GM10248 (cell line): ENCODE measurements around the gene CREB3L4.
A peak's percentile ranks its signal among the peaks of the same experiment; 100 is the strongest.

Experiments used
- CTCF ChIA-PET: fragments of 300-600 bp; sonication (Branson Sonifier 250); formaldehyde crosslinking; extraction: SDS; loops from one replicate; lab custom pipeline; 2021; ENCODE audit warnings: antibody characterized with exemption; lab: Yijun Ruan, JAX
- POLR2A ChIA-PET: fragments of 350-650 bp; sonication (Branson Sonifier 250); formaldehyde crosslinking; extraction: SDS; loops from one replicate; lab custom pipeline; 2020; ENCODE audit warnings: antibody characterized with exemption; lab: Yijun Ruan, JAX
- DNase-seq: peaks from one replicate; pipeline ENCODE4 v3.0.0; 2012; ENCODE audit errors: extremely low spot score
- CTCF ChIP-seq: IDR thresholded peaks from 2 replicates; pipeline ENCODE4 v1.5.1; 2012; ENCODE audit warnings: mild to moderate bottlenecking, low read depth; ENCODE audit errors: extremely low read depth, missing control alignments, control extremely low read depth

Gene CREB3L4

GRCh38 chr1:153942766-153943549, 24.7 kb upstream of the CREB3L4 start:
- DNase-seq = no peak
- TF ChIP-seq CTCF = no peak
- ChIA-PET POLR2A (no interaction called here), CTCF (interaction anchor here (1.4 to 9.0 kb wide), 3 partner anchors 19 to 145 kb away, joined by 3 to 108 read pairs (median 35); partner anchors contain the start of genes GATAD2B and JTB)

DNA sequence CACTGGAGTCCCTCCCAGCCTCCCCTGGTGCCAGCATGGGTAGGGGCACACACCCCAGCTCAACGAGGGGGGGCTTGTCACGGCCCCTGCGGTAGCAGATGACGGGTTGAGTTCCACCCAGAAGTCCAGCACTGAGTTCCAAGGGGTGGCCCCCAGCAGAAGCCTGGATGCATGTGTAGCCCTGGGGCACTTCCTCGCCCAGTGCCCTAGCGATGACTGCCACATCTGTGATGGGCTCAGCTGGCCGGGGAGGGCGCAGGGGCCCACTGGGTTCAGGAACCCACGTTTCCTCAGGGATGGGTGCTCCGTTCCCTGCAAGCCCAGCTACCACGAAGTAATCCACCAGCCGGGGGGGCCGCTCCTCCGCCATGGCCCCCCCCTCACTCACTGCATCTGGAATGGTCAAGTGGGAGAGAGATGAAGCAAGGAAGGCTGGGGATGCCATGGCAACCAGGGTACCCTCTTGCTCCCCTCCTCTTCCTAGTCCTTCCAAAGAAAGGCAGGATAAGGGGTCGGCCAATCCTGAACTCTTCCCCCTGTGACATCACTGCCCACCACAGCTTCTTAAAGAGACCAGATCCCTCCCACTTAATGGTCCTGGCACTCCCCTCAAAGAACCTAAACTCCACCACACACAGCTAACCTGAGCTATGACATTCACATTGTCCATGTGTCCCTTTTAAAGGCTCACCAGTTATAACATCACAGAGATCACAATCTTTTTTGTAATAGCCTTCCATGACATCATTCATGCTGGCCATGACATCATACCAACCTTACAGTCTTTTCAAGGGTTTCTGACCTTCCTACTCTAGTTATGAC, 23.5 kb upstream of the CREB3L4 start:
- TF ChIP-seq CTCF = no peak
- ChIA-PET POLR2A (interaction anchor here (0.6 to 3.7 kb wide), 5 partner anchors 12 to 284 kb away, joined by 3 to 16 read pairs (median 4); partner anchors contain the start of gene GATAD2B), CTCF (interaction anchor here (1.0 to 9.0 kb wide), 8 partner anchors 10 to 147 kb away, joined by 3 to 108 read pairs (median 12); partner anchors contain the start of genes GATAD2B, JTB, RAB13 and SLC39A1)
- DNase-seq = no peak

DNA sequence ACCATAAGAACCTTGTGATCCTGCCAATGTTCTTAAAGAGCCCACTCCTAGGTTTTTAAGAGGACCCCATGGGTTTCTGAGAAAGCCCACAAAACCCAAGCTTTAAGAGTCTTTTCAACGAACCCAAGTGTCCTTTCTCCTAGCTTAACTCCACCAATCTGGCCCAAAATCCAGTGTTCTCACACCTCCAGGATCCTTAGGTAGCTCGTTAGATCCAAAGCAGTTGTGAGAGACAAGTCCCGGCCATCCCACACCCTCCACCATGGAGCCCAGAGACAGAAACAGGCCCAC, 22.9 kb upstream of the CREB3L4 start:
- no peak for DNase-seq
- no peak for TF ChIP-seq CTCF
- ChIA-PET POLR2A (interaction anchor here (0.6 to 3.7 kb wide), 6 partner anchors 10 to 285 kb away, joined by 3 to 16 read pairs (median 4); partner anchors contain the start of genes GATAD2B and JTB), CTCF (interaction anchor here (1.0 to 9.0 kb wide), 8 partner anchors 9 to 147 kb away, joined by 3 to 108 read pairs (median 12); partner anchors contain the start of genes GATAD2B, JTB, RAB13 and SLC39A1)

- DNase-seq = peak; percentile 82
- TF ChIP-seq CTCF = no peak
- ChIA-PET CTCF (interaction anchor here (0.8 to 9.0 kb wide), 20 partner anchors 9 to 151 kb away, joined by 3 to 108 read pairs (median 7); partner anchors contain the start of genes CREB3L4, GATAD2B, JTB and RAB13), POLR2A (interaction anchor here (0.6 to 3.7 kb wide), 7 partner anchors 10 to 285 kb away, joined by 3 to 16 read pairs (median 3); partner anchors contain the start of genes CRTC2, GATAD2B and JTB)
Observed at GRCh38 chr1:153945131-153945794, 22.4 kb upstream of the CREB3L4 start.

GRCh38 chr1:153945795-153946621, 21.7 kb upstream of the CREB3L4 start:
- TF ChIP-seq CTCF = no peak
- POLR2A ChIA-PET = interaction anchor here (0.6 to 3.7 kb wide), 13 partner anchors 9 to 223 kb away, joined by 3 to 16 read pairs (median 4); partner anchors contain the start of genes CRTC2, GATAD2B and JTB
- CTCF ChIA-PET = interaction anchor here (0.7 to 9.0 kb wide), 27 partner anchors 8 to 215 kb away, joined by 3 to 108 read pairs (median 5); partner anchors contain the start of genes CREB3L4, CRTC2, GATAD2B and JTB
- peak; percentile 93 for DNase-seq
